HEK293 (cell line): ENCODE results near the gene ETFBKMT.
"Not testable (repeated sequence)": the region's sequence is repeated elsewhere in the genome, so short reads cannot be mapped to it uniquely, and the experiment has no call there.

Experiments
- CTCF ChIA-PET: fragments of 350-600 bp; formaldehyde crosslinking; extraction: SDS; loops from one replicate; lab custom pipeline; 2021; ENCODE audit warnings: antibody characterized with exemption; lab: Yijun Ruan, JAX
- POLR2A ChIA-PET: fragments of 300-600 bp; formaldehyde crosslinking; extraction: SDS; loops from one replicate; lab custom pipeline; 2020; ENCODE audit warnings: antibody characterized with exemption, inconsistent platforms; lab: Yijun Ruan, JAX
- H3K27ac ChIP-seq: fragments of 200-500 bp; sonication (Bioruptor generic); 2 replicates; pipeline ENCODE4 v1.5.1; 2014; ENCODE audit warnings: low read depth, low read length, control low read depth, inconsistent platforms; ENCODE audit errors: extremely low read depth
- H3K36me3 ChIP-seq, 2 experiments: fragments of 200-500 bp in 1 of 2; sonication (Bioruptor generic) in 1 of 2; 1 replicate in 1 of 2; 2 replicates in 1 of 2; pipeline ENCODE4 v1.5.1; 2014 to 2017; ENCODE audit warnings: inconsistent platforms in 2 of 2, low read length in 2 of 2; ENCODE audit not compliant: control insufficient read depth in 2 of 2, insufficient read depth in 1 of 2
- H3K4me1 ChIP-seq: fragments of 200-500 bp; sonication (Bioruptor generic); 2 replicates; pipeline ENCODE4 v1.5.1; 2014; ENCODE audit warnings: mild to moderate bottlenecking, low read length, inconsistent platforms; ENCODE audit not compliant: control insufficient read depth, insufficient read depth
- H3K4me3 ChIP-seq: 2 replicates; pipeline ENCODE4 v1.5.1; 2011; ENCODE audit warnings: low read depth, mild to moderate bottlenecking, control low read depth, low read length, moderate library complexity
- H3K9me3 ChIP-seq: fragments of 200-500 bp; sonication (Bioruptor generic); 2 replicates; pipeline ENCODE4 v1.5.1; 2014; ENCODE audit warnings: low read depth, low read length, inconsistent platforms; ENCODE audit not compliant: control insufficient read depth, insufficient read depth
- BCL6B ChIP-seq: fragments of 450-650 bp; formaldehyde crosslinking; IDR thresholded peaks from 2 replicates; pipeline ENCODE4 v1.5.1; 2017; ENCODE audit warnings: missing biosample characterization, missing genetic modification characterization
- GLIS2 ChIP-seq: fragments of 450-650 bp; formaldehyde crosslinking; IDR thresholded peaks from 2 replicates; pipeline ENCODE4 v1.5.1; 2016; ENCODE audit warnings: missing biosample characterization, missing genetic modification characterization
- ZBTB17 ChIP-seq: fragments of 450-650 bp; formaldehyde crosslinking; IDR thresholded peaks from 2 replicates; pipeline ENCODE4 v1.5.1; 2016; ENCODE audit warnings: missing biosample characterization, missing genetic modification characterization
- ZNF10 ChIP-seq: fragments of 450-650 bp; formaldehyde crosslinking; IDR thresholded peaks from 2 replicates; pipeline ENCODE4 v1.5.1; 2017; ENCODE audit warnings: missing biosample characterization, missing genetic modification characterization
- ZNF133 ChIP-seq: fragments of 450-650 bp; formaldehyde crosslinking; IDR thresholded peaks from 2 replicates; pipeline ENCODE4 v1.5.1; 2016; ENCODE audit warnings: missing biosample characterization, missing genetic modification characterization
- ZNF140 ChIP-seq: fragments of 450-650 bp; formaldehyde crosslinking; IDR thresholded peaks from 2 replicates; pipeline ENCODE4 v1.5.1; 2016; ENCODE audit warnings: missing biosample characterization, missing genetic modification characterization
- ZNF146 ChIP-seq: fragments of 450-650 bp; formaldehyde crosslinking; IDR thresholded peaks from 2 replicates; pipeline ENCODE4 v1.5.1; 2016; ENCODE audit warnings: missing biosample characterization, missing genetic modification characterization
- ZNF174 ChIP-seq: fragments of 450-650 bp; formaldehyde crosslinking; IDR thresholded peaks from 2 replicates; pipeline ENCODE4 v1.5.0; 2017; ENCODE audit warnings: missing biosample characterization, mild to moderate bottlenecking, missing genetic modification characterization
- ZNF202 ChIP-seq: fragments of 450-650 bp; formaldehyde crosslinking; IDR thresholded peaks from 2 replicates; pipeline ENCODE4 v1.5.1; 2016; ENCODE audit warnings: missing biosample characterization, missing genetic modification characterization, borderline replicate concordance
- ZNF211 ChIP-seq: fragments of 450-650 bp; formaldehyde crosslinking; IDR thresholded peaks from 2 replicates; pipeline ENCODE4 v1.5.1; 2016; ENCODE audit warnings: low read depth, missing biosample characterization, missing genetic modification characterization
- ZNF214 ChIP-seq: fragments of 450-650 bp; formaldehyde crosslinking; IDR thresholded peaks from 2 replicates; pipeline ENCODE4 v1.5.1; 2017; ENCODE audit warnings: missing biosample characterization, mild to moderate bottlenecking, missing genetic modification characterization, borderline replicate concordance
- ZNF24 ChIP-seq: fragments of 450-650 bp; formaldehyde crosslinking; IDR thresholded peaks from 2 replicates; pipeline ENCODE4 v1.5.1; 2016; ENCODE audit warnings: missing biosample characterization, missing genetic modification characterization
- ZNF341 ChIP-seq: fragments of 450-650 bp; formaldehyde crosslinking; IDR thresholded peaks from 2 replicates; pipeline ENCODE4; 2016; ENCODE audit warnings: low read depth, missing biosample characterization, missing genetic modification characterization
- ZNF391 ChIP-seq: fragments of 450-650 bp; formaldehyde crosslinking; IDR thresholded peaks from 2 replicates; pipeline ENCODE4 v1.5.1; 2016; ENCODE audit warnings: low read depth, missing biosample characterization, missing genetic modification characterization, borderline replicate concordance
- ZNF404 ChIP-seq: fragments of 450-650 bp; formaldehyde crosslinking; IDR thresholded peaks from 2 replicates; pipeline ENCODE4 v1.5.1; 2017; ENCODE audit warnings: missing biosample characterization, missing genetic modification characterization
- ZNF426 ChIP-seq: fragments of 450-650 bp; formaldehyde crosslinking; IDR thresholded peaks from 2 replicates; pipeline ENCODE4 v1.5.1; 2017; ENCODE audit warnings: missing biosample characterization, missing genetic modification characterization, mild to moderate bottlenecking, inconsistent platforms, moderate library complexity
- ZNF585B ChIP-seq: fragments of 450-650 bp; formaldehyde crosslinking; IDR thresholded peaks from 2 replicates; pipeline ENCODE4 v1.5.1; 2016; ENCODE audit warnings: missing biosample characterization, missing genetic modification characterization
- ZNF660 ChIP-seq: fragments of 450-650 bp; IDR thresholded peaks from 2 replicates; pipeline ENCODE4 v1.5.1; 2018; ENCODE audit warnings: missing biosample characterization, mild to moderate bottlenecking, missing genetic modification characterization
- TF ChIP-seq, protein P1 (sequence below): fragments of 450-650 bp; formaldehyde crosslinking; conservative IDR thresholded peaks from 2 replicates; pipeline ENCODE4 v1.5.1; 2016; ENCODE audit warnings: low read depth, missing biosample characterization, missing genetic modification characterization
- TF ChIP-seq, protein P2 (sequence below): fragments of 450-650 bp; formaldehyde crosslinking; IDR thresholded peaks from 2 replicates; pipeline ENCODE4 v1.5.1; 2016; ENCODE audit warnings: missing biosample characterization, missing genetic modification characterization

The ETFBKMT gene

GRCh38 chr12:31705621-31706020 is 46.1 kb downstream of the ETFBKMT start:
- CTCF ChIA-PET, result no interaction called here
- Histone ChIP-seq H3K27ac (no peak overlapping the region), H3K9me3 (no peaks in the 10 kb centered on the region)
- TF ChIP-seq GLIS2 (no peak), ZNF426 (tag by site-specific recombination) (no peak), ZNF404 (tag by site-specific recombination) (no peak), ZNF391 (tag by site-specific recombination) (no peak), ZNF214 (tag by site-specific recombination) (no peak), ZNF24 (tag by site-specific recombination) (no peak), ZNF585B (tag by site-specific recombination) (no peak), ZNF211 (tag by site-specific recombination) (no peak), ZNF140 (tag by site-specific recombination) (no peak), BCL6B (tag by site-specific recombination) (no peak), ZNF10 (no peak), ZNF341 (tag by site-specific recombination) (no peak), ZNF660 (tag by site-specific recombination) (no peak), ZNF146 (no peak), ZNF133 (tag by site-specific recombination) (no peak), ZNF174 (tag by site-specific recombination) (no peak), ZNF202 (tag by site-specific recombination) (no peak), ZBTB17 (tag by site-specific recombination) (no peak)
- TF ChIP-seq, protein P1, sequence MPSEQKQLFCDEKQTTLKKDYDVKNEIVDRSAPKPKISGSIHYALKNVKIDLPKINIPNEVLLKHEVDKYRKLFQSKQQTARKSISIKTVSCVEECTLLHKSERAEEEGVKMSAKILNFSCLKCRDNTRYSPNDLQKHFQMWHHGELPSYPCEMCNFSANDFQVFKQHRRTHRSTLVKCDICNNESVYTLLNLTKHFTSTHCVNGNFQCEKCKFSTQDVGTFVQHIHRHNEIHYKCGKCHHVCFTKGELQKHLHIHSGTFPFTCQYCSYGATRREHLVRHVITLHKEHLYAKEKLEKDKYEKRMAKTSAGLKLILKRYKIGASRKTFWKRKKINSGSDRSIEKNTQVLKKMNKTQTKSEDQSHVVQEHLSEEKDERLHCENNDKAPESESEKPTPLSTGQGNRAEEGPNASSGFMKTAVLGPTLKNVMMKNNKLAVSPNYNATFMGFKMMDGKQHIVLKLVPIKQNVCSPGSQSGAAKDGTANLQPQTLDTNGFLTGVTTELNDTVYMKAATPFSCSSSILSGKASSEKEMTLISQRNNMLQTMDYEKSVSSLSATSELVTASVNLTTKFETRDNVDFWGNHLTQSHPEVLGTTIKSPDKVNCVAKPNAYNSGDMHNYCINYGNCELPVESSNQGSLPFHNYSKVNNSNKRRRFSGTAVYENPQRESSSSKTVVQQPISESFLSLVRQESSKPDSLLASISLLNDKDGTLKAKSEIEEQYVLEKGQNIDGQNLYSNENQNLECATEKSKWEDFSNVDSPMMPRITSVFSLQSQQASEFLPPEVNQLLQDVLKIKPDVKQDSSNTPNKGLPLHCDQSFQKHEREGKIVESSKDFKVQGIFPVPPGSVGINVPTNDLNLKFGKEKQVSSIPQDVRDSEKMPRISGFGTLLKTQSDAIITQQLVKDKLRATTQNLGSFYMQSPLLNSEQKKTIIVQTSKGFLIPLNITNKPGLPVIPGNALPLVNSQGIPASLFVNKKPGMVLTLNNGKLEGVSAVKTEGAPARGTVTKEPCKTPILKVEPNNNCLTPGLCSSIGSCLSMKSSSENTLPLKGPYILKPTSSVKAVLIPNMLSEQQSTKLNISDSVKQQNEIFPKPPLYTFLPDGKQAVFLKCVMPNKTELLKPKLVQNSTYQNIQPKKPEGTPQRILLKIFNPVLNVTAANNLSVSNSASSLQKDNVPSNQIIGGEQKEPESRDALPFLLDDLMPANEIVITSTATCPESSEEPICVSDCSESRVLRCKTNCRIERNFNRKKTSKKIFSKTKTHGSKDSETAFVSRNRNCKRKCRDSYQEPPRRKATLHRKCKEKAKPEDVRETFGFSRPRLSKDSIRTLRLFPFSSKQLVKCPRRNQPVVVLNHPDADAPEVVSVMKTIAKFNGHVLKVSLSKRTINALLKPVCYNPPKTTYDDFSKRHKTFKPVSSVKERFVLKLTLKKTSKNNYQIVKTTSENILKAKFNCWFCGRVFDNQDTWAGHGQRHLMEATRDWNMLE (tag by site-specific recombination), result no peak
- TF ChIP-seq, protein P2, sequence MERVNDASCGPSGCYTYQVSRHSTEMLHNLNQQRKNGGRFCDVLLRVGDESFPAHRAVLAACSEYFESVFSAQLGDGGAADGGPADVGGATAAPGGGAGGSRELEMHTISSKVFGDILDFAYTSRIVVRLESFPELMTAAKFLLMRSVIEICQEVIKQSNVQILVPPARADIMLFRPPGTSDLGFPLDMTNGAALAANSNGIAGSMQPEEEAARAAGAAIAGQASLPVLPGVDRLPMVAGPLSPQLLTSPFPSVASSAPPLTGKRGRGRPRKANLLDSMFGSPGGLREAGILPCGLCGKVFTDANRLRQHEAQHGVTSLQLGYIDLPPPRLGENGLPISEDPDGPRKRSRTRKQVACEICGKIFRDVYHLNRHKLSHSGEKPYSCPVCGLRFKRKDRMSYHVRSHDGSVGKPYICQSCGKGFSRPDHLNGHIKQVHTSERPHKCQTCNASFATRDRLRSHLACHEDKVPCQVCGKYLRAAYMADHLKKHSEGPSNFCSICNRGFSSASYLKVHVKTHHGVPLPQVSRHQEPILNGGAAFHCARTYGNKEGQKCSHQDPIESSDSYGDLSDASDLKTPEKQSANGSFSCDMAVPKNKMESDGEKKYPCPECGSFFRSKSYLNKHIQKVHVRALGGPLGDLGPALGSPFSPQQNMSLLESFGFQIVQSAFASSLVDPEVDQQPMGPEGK (tag by site-specific recombination), result no peak
- TF ChIP-seq, all 188 proteins: peak for 0
- H3K4me1 ChIP-seq, result no peaks in the 10 kb centered on the region
- H3K4me3 ChIP-seq, result no peak overlapping the region
- H3K36me3 ChIP-seq, result no peaks in the 10 kb centered on the region
- POLR2A ChIA-PET, result no interaction called here

DNA sequence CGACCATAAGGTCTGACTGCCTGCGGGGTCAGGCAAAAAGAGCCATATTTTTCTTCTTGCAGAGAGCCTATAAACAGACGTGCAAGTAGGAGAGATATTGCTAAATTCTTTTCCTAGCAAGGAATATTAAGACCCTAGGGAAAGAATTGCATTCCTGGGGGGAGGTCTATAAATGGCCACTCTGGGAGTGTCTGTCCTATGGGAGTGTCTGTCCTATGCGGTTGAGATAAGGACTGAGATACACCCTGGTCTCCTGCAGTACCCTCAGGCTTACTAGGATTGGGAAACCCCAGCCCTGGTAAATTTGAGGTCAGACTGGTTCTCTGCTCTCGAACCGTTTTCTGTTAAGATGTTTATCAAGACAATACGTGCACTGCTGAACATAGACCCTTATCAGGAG is 48.6 kb downstream of the ETFBKMT start:
- POLR2A ChIA-PET, H3K9me3 ChIP-seq, H3K4me1 ChIP-seq, H3K27ac ChIP-seq, H3K4me3 ChIP-seq, CTCF ChIA-PET, H3K36me3 ChIP-seq: not testable (repeated sequence)
